Measurements from ENCODE around the gene CYP4B1.

CYP4B1 gene

GRCh38 chr1:46755121-46755520 lies 43.7 kb upstream of the CYP4B1 start:
- TF ChIP-seq CTCF (IDR thresholded peaks at IDR 0.05; ENCODE audit: low read length) (no peak), EZH2 (IDR thresholded peaks at IDR 0.05; ENCODE audit: borderline replicate concordance, low read length) (no peak)
- H3K27ac ChIP-seq (ENCODE audit: low read depth, low read length, poor library complexity, severe bottlenecking) = no peak overlapping the region
- H2AFZ ChIP-seq (ENCODE audit: low read length) = no peak overlapping the region
- H3K9me2 ChIP-seq (ENCODE audit: low read depth, low read length) = no peaks in the 10 kb centered on the region
- no peaks in the 10 kb centered on the region for H3K36me3 ChIP-seq (ENCODE audit: insufficient read depth, low read length)
- H3K27me3 ChIP-seq (ENCODE audit: insufficient read depth, low read length) = no peaks in the 10 kb centered on the region
- no peaks in the 10 kb centered on the region for H3K79me2 ChIP-seq (ENCODE audit: insufficient read depth, low read length)
- no peak overlapping the region for H3K4me2 ChIP-seq (ENCODE audit: low read length)
- H3K9me3 ChIP-seq (ENCODE audit: low read length) = no peaks in the 10 kb centered on the region
- no peaks in the 10 kb centered on the region for H4K20me1 ChIP-seq (ENCODE audit: insufficient read depth, low read length)
- no peak overlapping the region for H3K9ac ChIP-seq (ENCODE audit: low read length)
- no peak overlapping the region for H3K4me3 ChIP-seq (ENCODE audit: low read depth, low read length, poor library complexity, severe bottlenecking)
- H3F3A ChIP-seq (ENCODE audit: insufficient read depth, low read length) = no peaks in the 10 kb centered on the region
- H3K4me1 ChIP-seq (ENCODE audit: insufficient read depth, low read length, severe bottlenecking) = no peaks in the 10 kb centered on the region

GRCh38 chr1:46757247-46757955 lies 41.4 kb upstream of the CYP4B1 start:
- no peak overlapping the region for H3K27ac ChIP-seq (ENCODE audit: low read depth, low read length, poor library complexity, severe bottlenecking)
- H3K36me3 ChIP-seq (ENCODE audit: insufficient read depth, low read length) = no peaks in the 10 kb centered on the region
- no peaks in the 10 kb centered on the region for H3K79me2 ChIP-seq (ENCODE audit: insufficient read depth, low read length)
- H3K4me2 ChIP-seq (ENCODE audit: low read length) = no peak overlapping the region
- H4K20me1 ChIP-seq (ENCODE audit: insufficient read depth, low read length) = no peaks in the 10 kb centered on the region
- TF ChIP-seq CTCF (IDR thresholded peaks at IDR 0.05; ENCODE audit: low read length) (no peak), EZH2 (IDR thresholded peaks at IDR 0.05; ENCODE audit: borderline replicate concordance, low read length) (no peak)
- no peaks in the 10 kb centered on the region for H3K4me1 ChIP-seq (ENCODE audit: insufficient read depth, low read length, severe bottlenecking)
- no peak overlapping the region for H2AFZ ChIP-seq (ENCODE audit: low read length)
- H3K9ac ChIP-seq (ENCODE audit: low read length) = no peak overlapping the region
- H3K9me3 ChIP-seq (ENCODE audit: low read length) = no peaks in the 10 kb centered on the region
- H3K9me2 ChIP-seq (ENCODE audit: low read depth, low read length) = no peaks in the 10 kb centered on the region
- H3K27me3 ChIP-seq (ENCODE audit: insufficient read depth, low read length) = no peaks in the 10 kb centered on the region
- no peak overlapping the region for H3K4me3 ChIP-seq (ENCODE audit: low read depth, low read length, poor library complexity, severe bottlenecking)
- no peaks in the 10 kb centered on the region for H3F3A ChIP-seq (ENCODE audit: insufficient read depth, low read length)

- H3F3A ChIP-seq (ENCODE audit: insufficient read depth, low read length) = no peaks in the 10 kb centered on the region
- H3K9ac ChIP-seq (ENCODE audit: low read length) = no peak overlapping the region
- H4K20me1 ChIP-seq (ENCODE audit: insufficient read depth, low read length) = no peaks in the 10 kb centered on the region
- no peak overlapping the region for H3K4me3 ChIP-seq (ENCODE audit: low read depth, low read length, poor library complexity, severe bottlenecking)
- no peaks in the 10 kb centered on the region for H3K9me3 ChIP-seq (ENCODE audit: low read length)
- no peak for TF ChIP-seq CTCF (IDR thresholded peaks at IDR 0.05; ENCODE audit: low read length)
- TF ChIP-seq EZH2 (IDR thresholded peaks at IDR 0.05; ENCODE audit: borderline replicate concordance, low read length) = no peak
- H3K79me2 ChIP-seq (ENCODE audit: insufficient read depth, low read length) = no peaks in the 10 kb centered on the region
- H3K9me2 ChIP-seq (ENCODE audit: low read depth, low read length) = no peaks in the 10 kb centered on the region
- H3K36me3 ChIP-seq (ENCODE audit: insufficient read depth, low read length) = no peaks in the 10 kb centered on the region
- H3K4me2 ChIP-seq (ENCODE audit: low read length) = no peak overlapping the region
- no peak overlapping the region for H3K27ac ChIP-seq (ENCODE audit: low read depth, low read length, poor library complexity, severe bottlenecking)
- no peak overlapping the region for H2AFZ ChIP-seq (ENCODE audit: low read length)
- H3K27me3 ChIP-seq (ENCODE audit: insufficient read depth, low read length) = no peaks in the 10 kb centered on the region
- no peaks in the 10 kb centered on the region for H3K4me1 ChIP-seq (ENCODE audit: insufficient read depth, low read length, severe bottlenecking)
Observed at GRCh38 chr1:46757956-46758528, 40.8 kb upstream of the CYP4B1 start.

Data from OCI-LY1 (cell line).